ENCODE measurements around the gene IRX3. TPM values are rescaled to one million over a fixed set of nuclear protein-coding genes. Genes with fewer than 3 reads are reported as not detected.

The IRX3 gene
- total RNA-seq, 1 experiment from 2014 or later: 2.4 TPM

GRCh38 chr16:54312502-54312991, 26.0 kb upstream of the IRX3 start:
- Histone ChIP-seq H3K4ac (ENCODE audit: low read depth, low read length) (no peak overlapping the region), H2BK20ac (ENCODE audit: low read depth, low read length, poor library complexity, severe bottlenecking) (no peak overlapping the region), H4K91ac (ENCODE audit: insufficient read length, low read depth, low read length) (no peak overlapping the region), H2AFZ (ENCODE audit: low read length) (no peak overlapping the region), H3K4me1 (ENCODE audit: insufficient read depth, low read length) (no peaks in the 10 kb centered on the region), H3K79me1 (ENCODE audit: insufficient read depth, low read depth, low read length, poor library complexity, severe bottlenecking) (no peaks in the 10 kb centered on the region), H2AK5ac (ENCODE audit: insufficient read length, low read length) (no peak overlapping the region), H2BK15ac (ENCODE audit: low read depth, low read length) (no peak overlapping the region), H3K9me3 (ENCODE audit: control insufficient read depth, low read depth, low read length) (no peaks in the 10 kb centered on the region), H3K18ac (ENCODE audit: insufficient read length, low read depth, low read length) (no peak overlapping the region), H3K23me2 (ENCODE audit: insufficient read length, low read depth, low read length, poor library complexity, severe bottlenecking) (no peaks in the 10 kb centered on the region), H3T11ph (ENCODE audit: low read length) (no peak overlapping the region), H2BK5ac (ENCODE audit: insufficient read length, low read length) (no peak overlapping the region), H3K23ac (ENCODE audit: insufficient read length, low read depth, low read length) (no peak overlapping the region), H4K5ac (ENCODE audit: insufficient read length, low read depth, low read length) (no peak overlapping the region), H3K56ac (ENCODE audit: insufficient read length, low read depth, low read length) (no peak overlapping the region), H2BK12ac (ENCODE audit: insufficient read length, low read depth, low read length) (no peak overlapping the region), H3K14ac (ENCODE audit: insufficient read depth, low read length) (no peak overlapping the region), H3K9ac (ENCODE audit: extremely low read depth, insufficient read length, low read length) (no peak overlapping the region), H3K27me3 (ENCODE audit: insufficient read depth, low read length) (no peaks in the 10 kb centered on the region), H3K27ac (ENCODE audit: insufficient read length, low read depth, low read length) (no peak overlapping the region), H3K4me2 (ENCODE audit: insufficient read depth, insufficient read length, low read length) (no peak overlapping the region), H4K8ac (replicated peaks; ENCODE audit: insufficient read length, low read depth, low read length) (no peak overlapping the region), H4K20me1 (ENCODE audit: control insufficient read depth, insufficient read depth, insufficient read length) (no peaks in the 10 kb centered on the region), H2BK120ac (ENCODE audit: low read depth, low read length, poor library complexity, severe bottlenecking) (no peak overlapping the region), H3K79me2 (ENCODE audit: insufficient read depth, low read length) (no peaks in the 10 kb centered on the region)
- Mint-ChIP-seq H3K9me3 (peaks cover 0 to 7% of the 10 kb centered on the region in 2 experiments; a peak in 1 of 5 replicates), H3K4me3 (no peak overlapping the region), H3K27me3 (ENCODE audit: low read depth) (peaks cover 14% of the 10 kb centered on the region), H3K4me1 (peaks cover 4 to 6% of the 10 kb centered on the region in 2 experiments; a peak in 3 of 4 replicates), H3K27ac (no peak overlapping the region), H3K36me3 (ENCODE audit: insufficient read depth in 1 of 3, low read depth in 3 of 3) (0 out of 7 replicates have a peak, but pooled peaks cover 0 to 3% (median 0%) of the 10 kb centered on the region in 3 experiments)
- TF ChIP-seq, protein P1, sequence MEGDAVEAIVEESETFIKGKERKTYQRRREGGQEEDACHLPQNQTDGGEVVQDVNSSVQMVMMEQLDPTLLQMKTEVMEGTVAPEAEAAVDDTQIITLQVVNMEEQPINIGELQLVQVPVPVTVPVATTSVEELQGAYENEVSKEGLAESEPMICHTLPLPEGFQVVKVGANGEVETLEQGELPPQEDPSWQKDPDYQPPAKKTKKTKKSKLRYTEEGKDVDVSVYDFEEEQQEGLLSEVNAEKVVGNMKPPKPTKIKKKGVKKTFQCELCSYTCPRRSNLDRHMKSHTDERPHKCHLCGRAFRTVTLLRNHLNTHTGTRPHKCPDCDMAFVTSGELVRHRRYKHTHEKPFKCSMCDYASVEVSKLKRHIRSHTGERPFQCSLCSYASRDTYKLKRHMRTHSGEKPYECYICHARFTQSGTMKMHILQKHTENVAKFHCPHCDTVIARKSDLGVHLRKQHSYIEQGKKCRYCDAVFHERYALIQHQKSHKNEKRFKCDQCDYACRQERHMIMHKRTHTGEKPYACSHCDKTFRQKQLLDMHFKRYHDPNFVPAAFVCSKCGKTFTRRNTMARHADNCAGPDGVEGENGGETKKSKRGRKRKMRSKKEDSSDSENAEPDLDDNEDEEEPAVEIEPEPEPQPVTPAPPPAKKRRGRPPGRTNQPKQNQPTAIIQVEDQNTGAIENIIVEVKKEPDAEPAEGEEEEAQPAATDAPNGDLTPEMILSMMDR (conservative IDR thresholded peaks at IDR 0.05): no peak
- no peak for DNase-seq
- WGBS (ENCODE audit: extremely low coverage, insufficient read length, low lambda C conversion rate): no CpG with 5 or more reads among the region's 3 CpGs
